GM12878 (cell line): ENCODE results near the gene JAGN1.

Experiments used
- BACH1 ChIP-seq: fragments of 450-650 bp; IDR thresholded peaks from 2 replicates; pipeline ENCODE4 v1.6.1; 2017; ENCODE audit warnings: mild to moderate bottlenecking, borderline replicate concordance
- CHD2 ChIP-seq: IDR thresholded peaks from 2 replicates; pipeline ENCODE4 v1.6.1; 2011; ENCODE audit warnings: low read depth, low read length, improper control_type of control experiment, borderline replicate concordance
- EZH2 ChIP-seq: IDR thresholded peaks from 2 replicates; pipeline ENCODE4 v1.6.1; 2012; ENCODE audit warnings: low read depth, mild to moderate bottlenecking, control low read depth, inconsistent platforms, low read length, borderline replicate concordance; ENCODE audit not compliant: control insufficient read depth
- JUNB ChIP-seq: IDR thresholded peaks from 2 replicates; pipeline ENCODE4 v1.6.1; 2016; ENCODE audit warnings: antibody characterized with exemption, mild to moderate bottlenecking
- NFYB ChIP-seq: IDR thresholded peaks from 2 replicates; pipeline ENCODE4 v1.6.1; 2011; ENCODE audit warnings: low read depth, mild to moderate bottlenecking, low read length, improper control_type of control experiment, moderate library complexity; ENCODE audit not compliant: insufficient read depth
- POLR2A ChIP-seq: IDR thresholded peaks from 2 replicates; pipeline ENCODE4 v1.6.1; 2011; ENCODE audit warnings: low read depth, mild to moderate bottlenecking, low read length
- TF ChIP-seq, protein P1 (sequence below), 3 experiments: IDR thresholded peaks in 2 of 3; conservative IDR thresholded peaks in 1 of 3; 2 replicates each; pipeline ENCODE4 v1.5.1; 2011; ENCODE audit warnings: low read depth in 3 of 3, low read length in 3 of 3, mild to moderate bottlenecking in 3 of 3, control low read depth in 2 of 3, moderate library complexity in 2 of 3, inconsistent platforms in 1 of 3, mixed read lengths in 1 of 3; ENCODE audit not compliant: control insufficient read depth in 2 of 3, insufficient read depth in 1 of 3; ENCODE audit errors: extremely low read depth in 1 of 3

DNA sequence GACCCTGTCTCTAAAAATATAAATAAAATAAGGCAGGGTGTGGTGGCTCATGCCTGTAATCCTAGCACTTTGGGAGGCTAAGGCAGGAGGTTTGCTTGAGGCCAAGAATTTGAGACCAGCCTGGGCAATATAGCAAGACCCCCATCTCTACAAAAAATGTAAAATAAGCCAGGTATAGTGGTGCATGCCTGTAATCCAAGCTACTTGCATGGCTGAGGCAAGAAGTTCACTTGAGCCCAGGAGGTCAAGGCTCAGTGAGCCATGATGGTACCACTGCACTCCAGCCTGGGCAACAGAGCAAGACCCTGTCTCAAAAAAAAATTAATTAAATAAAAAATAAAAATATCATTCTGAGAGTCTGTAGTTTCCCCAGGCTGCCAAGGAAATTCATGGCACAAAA, 4.1 kb upstream of the JAGN1 start:
- TF ChIP-seq CHD2 (no peak), POLR2A (no peak), JUNB (no peak), EZH2 (no peak), NFYB (no peak), BACH1 (no peak)
- TF ChIP-seq, protein P1, sequence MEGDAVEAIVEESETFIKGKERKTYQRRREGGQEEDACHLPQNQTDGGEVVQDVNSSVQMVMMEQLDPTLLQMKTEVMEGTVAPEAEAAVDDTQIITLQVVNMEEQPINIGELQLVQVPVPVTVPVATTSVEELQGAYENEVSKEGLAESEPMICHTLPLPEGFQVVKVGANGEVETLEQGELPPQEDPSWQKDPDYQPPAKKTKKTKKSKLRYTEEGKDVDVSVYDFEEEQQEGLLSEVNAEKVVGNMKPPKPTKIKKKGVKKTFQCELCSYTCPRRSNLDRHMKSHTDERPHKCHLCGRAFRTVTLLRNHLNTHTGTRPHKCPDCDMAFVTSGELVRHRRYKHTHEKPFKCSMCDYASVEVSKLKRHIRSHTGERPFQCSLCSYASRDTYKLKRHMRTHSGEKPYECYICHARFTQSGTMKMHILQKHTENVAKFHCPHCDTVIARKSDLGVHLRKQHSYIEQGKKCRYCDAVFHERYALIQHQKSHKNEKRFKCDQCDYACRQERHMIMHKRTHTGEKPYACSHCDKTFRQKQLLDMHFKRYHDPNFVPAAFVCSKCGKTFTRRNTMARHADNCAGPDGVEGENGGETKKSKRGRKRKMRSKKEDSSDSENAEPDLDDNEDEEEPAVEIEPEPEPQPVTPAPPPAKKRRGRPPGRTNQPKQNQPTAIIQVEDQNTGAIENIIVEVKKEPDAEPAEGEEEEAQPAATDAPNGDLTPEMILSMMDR (IDR thresholded peaks at IDR 0.05 in 2 of 3, conservative IDR thresholded peaks at IDR 0.05 in 1 of 3; ENCODE audit: control insufficient read depth in 2 of 3, extremely low read depth in 1 of 3, insufficient read depth in 1 of 3, low read depth in 3 of 3, low read length in 3 of 3) = no peak
